Measurements from ENCODE around the gene ZNF275. TPM values are rescaled to one million over a fixed set of nuclear protein-coding genes. Genes with fewer than 3 reads are reported as not detected.

Gene ZNF275
- total and polyA plus RNA-seq, 2 of the 8 experiments (the other 6 are each of a cell fraction or from before 2014, with no cell fraction given) = 8.2 to 9.1 TPM

DNA sequence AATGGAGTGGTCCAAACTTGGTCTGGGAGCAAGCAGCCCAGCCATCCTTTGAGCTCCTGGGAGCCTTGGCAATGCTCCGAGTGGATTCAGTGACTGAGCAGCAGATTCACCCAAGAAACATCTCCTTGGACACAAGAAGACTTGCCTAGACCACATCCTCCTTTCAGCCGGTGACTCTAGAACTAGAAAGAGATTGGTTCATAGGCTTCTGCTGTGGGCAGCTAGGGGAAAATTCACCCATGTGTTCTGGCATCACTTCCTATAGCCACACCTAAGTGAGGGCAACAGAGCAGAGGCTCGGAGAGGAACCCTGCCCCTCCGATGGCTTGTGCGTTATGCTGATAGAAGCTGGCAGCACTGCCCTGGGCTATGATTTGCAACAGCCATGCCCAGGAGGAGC is 16.0 kb downstream of the ZNF275 start (continued):
- TF ChIP-seq, protein P1, sequence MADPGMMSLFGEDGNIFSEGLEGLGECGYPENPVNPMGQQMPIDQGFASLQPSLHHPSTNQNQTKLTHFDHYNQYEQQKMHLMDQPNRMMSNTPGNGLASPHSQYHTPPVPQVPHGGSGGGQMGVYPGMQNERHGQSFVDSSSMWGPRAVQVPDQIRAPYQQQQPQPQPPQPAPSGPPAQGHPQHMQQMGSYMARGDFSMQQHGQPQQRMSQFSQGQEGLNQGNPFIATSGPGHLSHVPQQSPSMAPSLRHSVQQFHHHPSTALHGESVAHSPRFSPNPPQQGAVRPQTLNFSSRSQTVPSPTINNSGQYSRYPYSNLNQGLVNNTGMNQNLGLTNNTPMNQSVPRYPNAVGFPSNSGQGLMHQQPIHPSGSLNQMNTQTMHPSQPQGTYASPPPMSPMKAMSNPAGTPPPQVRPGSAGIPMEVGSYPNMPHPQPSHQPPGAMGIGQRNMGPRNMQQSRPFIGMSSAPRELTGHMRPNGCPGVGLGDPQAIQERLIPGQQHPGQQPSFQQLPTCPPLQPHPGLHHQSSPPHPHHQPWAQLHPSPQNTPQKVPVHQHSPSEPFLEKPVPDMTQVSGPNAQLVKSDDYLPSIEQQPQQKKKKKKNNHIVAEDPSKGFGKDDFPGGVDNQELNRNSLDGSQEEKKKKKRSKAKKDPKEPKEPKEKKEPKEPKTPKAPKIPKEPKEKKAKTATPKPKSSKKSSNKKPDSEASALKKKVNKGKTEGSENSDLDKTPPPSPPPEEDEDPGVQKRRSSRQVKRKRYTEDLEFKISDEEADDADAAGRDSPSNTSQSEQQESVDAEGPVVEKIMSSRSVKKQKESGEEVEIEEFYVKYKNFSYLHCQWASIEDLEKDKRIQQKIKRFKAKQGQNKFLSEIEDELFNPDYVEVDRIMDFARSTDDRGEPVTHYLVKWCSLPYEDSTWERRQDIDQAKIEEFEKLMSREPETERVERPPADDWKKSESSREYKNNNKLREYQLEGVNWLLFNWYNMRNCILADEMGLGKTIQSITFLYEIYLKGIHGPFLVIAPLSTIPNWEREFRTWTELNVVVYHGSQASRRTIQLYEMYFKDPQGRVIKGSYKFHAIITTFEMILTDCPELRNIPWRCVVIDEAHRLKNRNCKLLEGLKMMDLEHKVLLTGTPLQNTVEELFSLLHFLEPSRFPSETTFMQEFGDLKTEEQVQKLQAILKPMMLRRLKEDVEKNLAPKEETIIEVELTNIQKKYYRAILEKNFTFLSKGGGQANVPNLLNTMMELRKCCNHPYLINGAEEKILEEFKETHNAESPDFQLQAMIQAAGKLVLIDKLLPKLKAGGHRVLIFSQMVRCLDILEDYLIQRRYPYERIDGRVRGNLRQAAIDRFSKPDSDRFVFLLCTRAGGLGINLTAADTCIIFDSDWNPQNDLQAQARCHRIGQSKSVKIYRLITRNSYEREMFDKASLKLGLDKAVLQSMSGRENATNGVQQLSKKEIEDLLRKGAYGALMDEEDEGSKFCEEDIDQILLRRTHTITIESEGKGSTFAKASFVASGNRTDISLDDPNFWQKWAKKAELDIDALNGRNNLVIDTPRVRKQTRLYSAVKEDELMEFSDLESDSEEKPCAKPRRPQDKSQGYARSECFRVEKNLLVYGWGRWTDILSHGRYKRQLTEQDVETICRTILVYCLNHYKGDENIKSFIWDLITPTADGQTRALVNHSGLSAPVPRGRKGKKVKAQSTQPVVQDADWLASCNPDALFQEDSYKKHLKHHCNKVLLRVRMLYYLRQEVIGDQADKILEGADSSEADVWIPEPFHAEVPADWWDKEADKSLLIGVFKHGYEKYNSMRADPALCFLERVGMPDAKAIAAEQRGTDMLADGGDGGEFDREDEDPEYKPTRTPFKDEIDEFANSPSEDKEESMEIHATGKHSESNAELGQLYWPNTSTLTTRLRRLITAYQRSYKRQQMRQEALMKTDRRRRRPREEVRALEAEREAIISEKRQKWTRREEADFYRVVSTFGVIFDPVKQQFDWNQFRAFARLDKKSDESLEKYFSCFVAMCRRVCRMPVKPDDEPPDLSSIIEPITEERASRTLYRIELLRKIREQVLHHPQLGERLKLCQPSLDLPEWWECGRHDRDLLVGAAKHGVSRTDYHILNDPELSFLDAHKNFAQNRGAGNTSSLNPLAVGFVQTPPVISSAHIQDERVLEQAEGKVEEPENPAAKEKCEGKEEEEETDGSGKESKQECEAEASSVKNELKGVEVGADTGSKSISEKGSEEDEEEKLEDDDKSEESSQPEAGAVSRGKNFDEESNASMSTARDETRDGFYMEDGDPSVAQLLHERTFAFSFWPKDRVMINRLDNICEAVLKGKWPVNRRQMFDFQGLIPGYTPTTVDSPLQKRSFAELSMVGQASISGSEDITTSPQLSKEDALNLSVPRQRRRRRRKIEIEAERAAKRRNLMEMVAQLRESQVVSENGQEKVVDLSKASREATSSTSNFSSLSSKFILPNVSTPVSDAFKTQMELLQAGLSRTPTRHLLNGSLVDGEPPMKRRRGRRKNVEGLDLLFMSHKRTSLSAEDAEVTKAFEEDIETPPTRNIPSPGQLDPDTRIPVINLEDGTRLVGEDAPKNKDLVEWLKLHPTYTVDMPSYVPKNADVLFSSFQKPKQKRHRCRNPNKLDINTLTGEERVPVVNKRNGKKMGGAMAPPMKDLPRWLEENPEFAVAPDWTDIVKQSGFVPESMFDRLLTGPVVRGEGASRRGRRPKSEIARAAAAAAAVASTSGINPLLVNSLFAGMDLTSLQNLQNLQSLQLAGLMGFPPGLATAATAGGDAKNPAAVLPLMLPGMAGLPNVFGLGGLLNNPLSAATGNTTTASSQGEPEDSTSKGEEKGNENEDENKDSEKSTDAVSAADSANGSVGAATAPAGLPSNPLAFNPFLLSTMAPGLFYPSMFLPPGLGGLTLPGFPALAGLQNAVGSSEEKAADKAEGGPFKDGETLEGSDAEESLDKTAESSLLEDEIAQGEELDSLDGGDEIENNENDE (IDR thresholded peaks at IDR 0.05; ENCODE audit: insufficient replicate concordance, low read length) = no peak
- TF ChIP-seq TBP (IDR thresholded peaks at IDR 0.05; ENCODE audit: low read depth, low read length) = no peak
- no peak for TF ChIP-seq RBBP5 (IDR thresholded peaks at IDR 0.05; ENCODE audit: borderline replicate concordance, low read depth, low read length)
- TF ChIP-seq BCL11A (IDR thresholded peaks at IDR 0.05; ENCODE audit: low read depth in 2 of 2, low read length in 2 of 2) = no peak
- TF ChIP-seq SIX5 (IDR thresholded peaks at IDR 0.05; ENCODE audit: low read depth, low read length) = no peak
- TF ChIP-seq CHD2 (IDR thresholded peaks at IDR 0.05; ENCODE audit: low read length) = no peak
- no peak for TF ChIP-seq BACH1 (IDR thresholded peaks at IDR 0.05; ENCODE audit: low read length)

Measured in H1 (cell line).